HL-60 (cell line): ENCODE measurements around the gene RNF40.

ENCODE experiments used
- CTCF ChIP-seq: IDR thresholded peaks from one replicate; pipeline ENCODE4 v1.5.1; 2011; ENCODE audit warnings: low read length, control low read depth, inconsistent platforms; ENCODE audit not compliant: insufficient read depth
- POLR2AphosphoS5 ChIP-seq: IDR thresholded peaks from 2 replicates; pipeline ENCODE4 v1.6.1; 2012; ENCODE audit warnings: low read depth

GRCh38 chr16:30728899-30729672, 33.0 kb upstream of the RNF40 start:
- no peak for TF ChIP-seq CTCF
- TF ChIP-seq POLR2AphosphoS5, result peak; percentile 51
